ENCODE data around the gene TRANK1. TPM values are rescaled to one million over a fixed set of nuclear protein-coding genes. Genes with fewer than 3 reads are reported as not detected.

TRANK1 gene
- total and polyA plus RNA-seq, 2 of the 8 experiments (the other 6 are each of a cell fraction or from before 2014, with no cell fraction given): 2.9 to 8.8 TPM

DNA sequence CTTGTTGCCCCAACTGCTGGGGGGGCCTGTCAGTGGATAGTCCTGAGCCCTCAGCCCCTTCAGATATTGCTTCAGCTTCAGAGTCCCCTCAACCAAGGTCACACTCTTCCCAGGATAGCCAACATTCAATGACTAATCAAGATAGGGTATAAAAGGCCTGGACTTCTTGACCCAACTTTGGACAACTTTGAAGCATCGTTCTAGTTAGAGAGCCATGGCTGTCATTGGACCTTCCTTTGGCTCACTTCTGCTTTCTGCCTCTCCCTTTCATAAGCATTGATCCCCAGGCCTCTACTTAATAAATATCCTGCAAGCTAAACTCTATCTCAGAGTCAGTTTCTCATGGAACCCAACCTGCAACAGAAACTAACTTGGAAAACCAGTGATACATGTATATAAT lies 149.2 kb downstream of the TRANK1 start (continued):
- TF ChIP-seq, protein P1, sequence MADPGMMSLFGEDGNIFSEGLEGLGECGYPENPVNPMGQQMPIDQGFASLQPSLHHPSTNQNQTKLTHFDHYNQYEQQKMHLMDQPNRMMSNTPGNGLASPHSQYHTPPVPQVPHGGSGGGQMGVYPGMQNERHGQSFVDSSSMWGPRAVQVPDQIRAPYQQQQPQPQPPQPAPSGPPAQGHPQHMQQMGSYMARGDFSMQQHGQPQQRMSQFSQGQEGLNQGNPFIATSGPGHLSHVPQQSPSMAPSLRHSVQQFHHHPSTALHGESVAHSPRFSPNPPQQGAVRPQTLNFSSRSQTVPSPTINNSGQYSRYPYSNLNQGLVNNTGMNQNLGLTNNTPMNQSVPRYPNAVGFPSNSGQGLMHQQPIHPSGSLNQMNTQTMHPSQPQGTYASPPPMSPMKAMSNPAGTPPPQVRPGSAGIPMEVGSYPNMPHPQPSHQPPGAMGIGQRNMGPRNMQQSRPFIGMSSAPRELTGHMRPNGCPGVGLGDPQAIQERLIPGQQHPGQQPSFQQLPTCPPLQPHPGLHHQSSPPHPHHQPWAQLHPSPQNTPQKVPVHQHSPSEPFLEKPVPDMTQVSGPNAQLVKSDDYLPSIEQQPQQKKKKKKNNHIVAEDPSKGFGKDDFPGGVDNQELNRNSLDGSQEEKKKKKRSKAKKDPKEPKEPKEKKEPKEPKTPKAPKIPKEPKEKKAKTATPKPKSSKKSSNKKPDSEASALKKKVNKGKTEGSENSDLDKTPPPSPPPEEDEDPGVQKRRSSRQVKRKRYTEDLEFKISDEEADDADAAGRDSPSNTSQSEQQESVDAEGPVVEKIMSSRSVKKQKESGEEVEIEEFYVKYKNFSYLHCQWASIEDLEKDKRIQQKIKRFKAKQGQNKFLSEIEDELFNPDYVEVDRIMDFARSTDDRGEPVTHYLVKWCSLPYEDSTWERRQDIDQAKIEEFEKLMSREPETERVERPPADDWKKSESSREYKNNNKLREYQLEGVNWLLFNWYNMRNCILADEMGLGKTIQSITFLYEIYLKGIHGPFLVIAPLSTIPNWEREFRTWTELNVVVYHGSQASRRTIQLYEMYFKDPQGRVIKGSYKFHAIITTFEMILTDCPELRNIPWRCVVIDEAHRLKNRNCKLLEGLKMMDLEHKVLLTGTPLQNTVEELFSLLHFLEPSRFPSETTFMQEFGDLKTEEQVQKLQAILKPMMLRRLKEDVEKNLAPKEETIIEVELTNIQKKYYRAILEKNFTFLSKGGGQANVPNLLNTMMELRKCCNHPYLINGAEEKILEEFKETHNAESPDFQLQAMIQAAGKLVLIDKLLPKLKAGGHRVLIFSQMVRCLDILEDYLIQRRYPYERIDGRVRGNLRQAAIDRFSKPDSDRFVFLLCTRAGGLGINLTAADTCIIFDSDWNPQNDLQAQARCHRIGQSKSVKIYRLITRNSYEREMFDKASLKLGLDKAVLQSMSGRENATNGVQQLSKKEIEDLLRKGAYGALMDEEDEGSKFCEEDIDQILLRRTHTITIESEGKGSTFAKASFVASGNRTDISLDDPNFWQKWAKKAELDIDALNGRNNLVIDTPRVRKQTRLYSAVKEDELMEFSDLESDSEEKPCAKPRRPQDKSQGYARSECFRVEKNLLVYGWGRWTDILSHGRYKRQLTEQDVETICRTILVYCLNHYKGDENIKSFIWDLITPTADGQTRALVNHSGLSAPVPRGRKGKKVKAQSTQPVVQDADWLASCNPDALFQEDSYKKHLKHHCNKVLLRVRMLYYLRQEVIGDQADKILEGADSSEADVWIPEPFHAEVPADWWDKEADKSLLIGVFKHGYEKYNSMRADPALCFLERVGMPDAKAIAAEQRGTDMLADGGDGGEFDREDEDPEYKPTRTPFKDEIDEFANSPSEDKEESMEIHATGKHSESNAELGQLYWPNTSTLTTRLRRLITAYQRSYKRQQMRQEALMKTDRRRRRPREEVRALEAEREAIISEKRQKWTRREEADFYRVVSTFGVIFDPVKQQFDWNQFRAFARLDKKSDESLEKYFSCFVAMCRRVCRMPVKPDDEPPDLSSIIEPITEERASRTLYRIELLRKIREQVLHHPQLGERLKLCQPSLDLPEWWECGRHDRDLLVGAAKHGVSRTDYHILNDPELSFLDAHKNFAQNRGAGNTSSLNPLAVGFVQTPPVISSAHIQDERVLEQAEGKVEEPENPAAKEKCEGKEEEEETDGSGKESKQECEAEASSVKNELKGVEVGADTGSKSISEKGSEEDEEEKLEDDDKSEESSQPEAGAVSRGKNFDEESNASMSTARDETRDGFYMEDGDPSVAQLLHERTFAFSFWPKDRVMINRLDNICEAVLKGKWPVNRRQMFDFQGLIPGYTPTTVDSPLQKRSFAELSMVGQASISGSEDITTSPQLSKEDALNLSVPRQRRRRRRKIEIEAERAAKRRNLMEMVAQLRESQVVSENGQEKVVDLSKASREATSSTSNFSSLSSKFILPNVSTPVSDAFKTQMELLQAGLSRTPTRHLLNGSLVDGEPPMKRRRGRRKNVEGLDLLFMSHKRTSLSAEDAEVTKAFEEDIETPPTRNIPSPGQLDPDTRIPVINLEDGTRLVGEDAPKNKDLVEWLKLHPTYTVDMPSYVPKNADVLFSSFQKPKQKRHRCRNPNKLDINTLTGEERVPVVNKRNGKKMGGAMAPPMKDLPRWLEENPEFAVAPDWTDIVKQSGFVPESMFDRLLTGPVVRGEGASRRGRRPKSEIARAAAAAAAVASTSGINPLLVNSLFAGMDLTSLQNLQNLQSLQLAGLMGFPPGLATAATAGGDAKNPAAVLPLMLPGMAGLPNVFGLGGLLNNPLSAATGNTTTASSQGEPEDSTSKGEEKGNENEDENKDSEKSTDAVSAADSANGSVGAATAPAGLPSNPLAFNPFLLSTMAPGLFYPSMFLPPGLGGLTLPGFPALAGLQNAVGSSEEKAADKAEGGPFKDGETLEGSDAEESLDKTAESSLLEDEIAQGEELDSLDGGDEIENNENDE (IDR thresholded peaks at IDR 0.05; ENCODE audit: insufficient replicate concordance, low read length): no peak
- TF ChIP-seq KDM1A (IDR thresholded peaks at IDR 0.05; ENCODE audit: borderline replicate concordance, low read length) (no peak), FOSL1 (IDR thresholded peaks at IDR 0.05; ENCODE audit: insufficient read depth, low read depth, low read length) (no peak), YY1 (IDR thresholded peaks at IDR 0.05; ENCODE audit: low read depth, low read length) (no peak)

All from H1 (cell line).